Activated gamma-delta T cell (primary cell): Measurements from ENCODE around the gene TTC12.

Experiments
- DNase-seq: peaks from one replicate; lab custom pipeline; 2025; lab: John Stamatoyannopoulos, UW
- total RNA-seq, 2 donors: gene quantifications; one replicate each; lab custom pipeline; 2026; lab: John Stamatoyannopoulos, UW

TTC12 gene
- total RNA-seq, result 29.4 to 39.0 reads per million in 2 donors

- peak; percentile 79 for DNase-seq
These were observed at the start of gene TTC12 for GRCh38 chr11:113314389-113315301. Gene TTC12 (plus strand): TSS chr11:113314583. CDS start chr11:113316258, 1,675 bp downstream.

GRCh38 chr11:113265362-113265761 lies 49.0 kb upstream of the TTC12 start:
- no peak for DNase-seq

- DNase-seq, result no peak
These were observed 46.9 kb upstream of the TTC12 start for GRCh38 chr11:113267493-113267892.

GRCh38 chr11:113269096-113269495 lies 45.3 kb upstream of the TTC12 start:
- DNase-seq, result no peak

DNA sequence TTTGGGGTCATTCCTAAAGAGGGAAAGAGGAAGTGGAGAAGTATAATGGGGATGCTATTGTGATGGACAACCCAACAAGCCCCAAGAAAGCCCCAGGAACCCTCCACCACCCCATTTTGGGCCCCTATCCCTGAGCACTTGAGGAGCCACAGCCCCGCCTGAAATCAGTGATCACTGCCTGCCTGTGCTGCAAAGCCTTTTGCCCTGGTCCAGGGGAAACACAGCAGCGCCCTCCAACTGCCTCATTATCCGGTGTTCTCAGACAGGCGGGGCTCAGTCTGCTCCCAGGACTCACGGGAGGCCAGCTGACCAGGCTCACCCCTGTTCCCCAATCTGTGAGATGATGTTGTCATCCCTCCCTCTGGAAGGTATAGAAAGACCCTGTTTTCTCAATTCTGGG lies 44.7 kb upstream of the TTC12 start:
- no peak for DNase-seq

GRCh38 chr11:113270080-113270479 lies 44.3 kb upstream of the TTC12 start:
- DNase-seq, result no peak

GRCh38 chr11:113271551-113272245 lies 42.7 kb upstream of the TTC12 start:
- DNase-seq, result no peak

- no peak for DNase-seq
These were observed 42.1 kb upstream of the TTC12 start for GRCh38 chr11:113272281-113272680.

DNA sequence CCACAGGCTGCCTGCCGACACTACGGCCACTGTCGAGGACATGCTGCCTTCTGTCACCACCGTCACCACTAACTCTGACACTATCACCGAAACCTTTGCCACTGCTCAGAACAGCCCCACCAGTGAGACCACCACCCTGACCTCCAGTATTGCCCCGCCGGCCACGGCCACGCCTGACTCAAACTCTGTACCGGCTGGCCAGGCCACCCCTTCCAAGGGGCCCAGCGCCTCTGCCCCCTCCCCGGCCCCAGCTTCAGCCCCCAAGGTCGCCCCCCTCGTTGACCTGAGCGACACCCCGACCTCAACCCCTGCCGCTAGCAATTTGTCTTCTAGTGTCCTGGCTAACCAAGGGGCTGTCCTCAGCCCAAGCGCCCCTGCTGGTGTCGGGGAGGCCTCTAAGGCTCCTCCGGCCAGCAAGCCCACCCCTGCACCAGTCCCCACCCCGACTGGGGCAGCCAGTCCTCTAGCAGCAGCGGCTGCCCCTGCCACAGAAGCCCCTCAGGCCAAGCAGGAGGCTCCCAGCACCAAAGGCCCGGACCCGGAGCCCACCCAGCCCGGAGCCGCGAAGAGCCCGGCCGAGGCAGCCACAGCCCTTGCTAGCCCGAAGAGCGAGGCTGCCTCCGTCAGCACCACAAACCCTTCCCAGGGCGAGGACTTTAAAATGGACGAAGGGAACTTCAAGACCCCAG lies 41.3 kb upstream of the TTC12 start:
- DNase-seq, result no peak

GRCh38 chr11:113273720-113274119 lies 40.7 kb upstream of the TTC12 start:
- no peak for DNase-seq

DNA sequence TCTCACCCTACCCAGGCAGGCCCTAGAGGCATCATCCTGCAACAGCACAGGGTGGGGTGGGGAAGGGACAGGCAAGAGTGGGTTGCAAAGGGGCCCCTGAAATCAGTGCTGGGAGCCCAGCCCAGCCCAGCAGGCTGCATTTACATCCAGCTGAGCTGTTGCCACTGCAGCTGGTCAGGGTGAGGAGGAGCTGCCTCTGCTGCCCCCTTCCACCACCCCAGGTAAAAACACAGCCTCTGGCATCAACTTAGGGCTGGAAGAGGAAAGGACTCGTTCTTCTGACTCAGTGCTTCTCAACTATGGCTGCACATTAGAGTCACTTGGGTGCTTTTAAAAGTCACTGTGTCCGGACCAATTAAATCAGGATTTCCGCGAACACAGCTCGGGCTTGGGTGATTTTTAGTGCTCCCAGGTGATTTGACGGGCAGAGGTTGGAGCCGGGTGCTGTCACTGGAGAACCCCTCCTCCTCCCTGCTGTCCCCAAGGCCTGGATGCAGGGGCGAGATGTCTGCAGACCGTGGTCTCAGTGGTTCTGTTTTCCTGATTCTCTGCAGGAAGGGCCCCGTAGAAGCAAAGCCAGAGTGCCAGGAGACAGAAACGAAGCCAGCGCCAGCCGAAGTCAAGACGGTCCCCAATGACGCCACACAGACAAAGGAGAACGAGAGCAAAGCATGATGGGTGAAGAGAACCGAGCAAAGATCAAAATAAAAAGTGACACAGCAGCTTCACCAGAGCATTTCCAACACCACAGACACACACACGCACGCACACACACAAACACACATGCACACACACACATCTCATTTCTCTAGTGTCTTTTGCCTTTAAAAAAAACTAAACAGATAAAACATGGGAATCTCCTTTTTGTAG lies 39.4 kb upstream of the TTC12 start:
- no peak for DNase-seq

GRCh38 chr11:113275602-113276001 lies 38.8 kb upstream of the TTC12 start:
- no peak for DNase-seq

GRCh38 chr11:113276466-113276865 lies 37.9 kb upstream of the TTC12 start:
- no peak for DNase-seq

- no peak for DNase-seq
These were observed 36.5 kb upstream of the TTC12 start for GRCh38 chr11:113277907-113278306.

GRCh38 chr11:113278481-113278880 lies 35.9 kb upstream of the TTC12 start:
- DNase-seq, result no peak

DNA sequence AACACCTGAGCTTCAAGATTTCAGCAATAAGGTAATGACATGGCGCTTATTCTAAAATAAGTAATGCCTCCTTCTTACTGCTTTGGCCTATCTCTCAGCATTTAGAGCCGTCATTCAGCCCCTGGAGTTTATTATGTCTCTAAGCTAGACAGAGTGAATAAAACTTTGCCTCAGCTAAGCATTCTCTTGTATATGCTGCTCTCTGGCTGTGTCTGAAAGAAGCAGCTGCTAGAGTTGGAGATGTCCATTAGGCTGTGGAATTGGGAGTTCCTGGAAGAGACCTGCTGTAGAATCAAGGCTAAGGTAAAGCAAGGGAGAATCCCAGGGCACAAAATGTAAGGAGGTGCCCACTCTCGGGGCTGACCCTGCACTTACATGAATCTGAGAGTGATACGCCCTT lies 35.5 kb upstream of the TTC12 start:
- DNase-seq, result no peak

DNA sequence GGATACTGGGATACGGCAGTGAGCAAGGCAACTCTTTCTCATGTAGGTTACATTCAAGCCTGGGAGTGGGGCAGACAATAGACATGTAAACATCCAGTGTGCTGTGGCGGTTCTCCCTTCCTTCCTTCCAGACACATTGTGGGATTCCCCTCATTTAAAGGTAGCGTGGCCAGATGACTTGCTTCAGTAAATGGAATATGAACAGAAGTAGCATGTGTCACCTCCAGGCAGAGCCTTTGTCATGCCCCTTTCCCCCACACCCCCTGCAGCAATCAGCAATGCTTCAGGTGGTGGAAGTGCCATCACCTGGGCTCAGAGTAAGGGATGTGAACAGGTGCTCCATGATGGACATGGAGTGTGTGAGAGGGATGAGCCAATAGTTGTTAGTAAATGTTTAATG lies 34.8 kb upstream of the TTC12 start:
- no peak for DNase-seq

DNA sequence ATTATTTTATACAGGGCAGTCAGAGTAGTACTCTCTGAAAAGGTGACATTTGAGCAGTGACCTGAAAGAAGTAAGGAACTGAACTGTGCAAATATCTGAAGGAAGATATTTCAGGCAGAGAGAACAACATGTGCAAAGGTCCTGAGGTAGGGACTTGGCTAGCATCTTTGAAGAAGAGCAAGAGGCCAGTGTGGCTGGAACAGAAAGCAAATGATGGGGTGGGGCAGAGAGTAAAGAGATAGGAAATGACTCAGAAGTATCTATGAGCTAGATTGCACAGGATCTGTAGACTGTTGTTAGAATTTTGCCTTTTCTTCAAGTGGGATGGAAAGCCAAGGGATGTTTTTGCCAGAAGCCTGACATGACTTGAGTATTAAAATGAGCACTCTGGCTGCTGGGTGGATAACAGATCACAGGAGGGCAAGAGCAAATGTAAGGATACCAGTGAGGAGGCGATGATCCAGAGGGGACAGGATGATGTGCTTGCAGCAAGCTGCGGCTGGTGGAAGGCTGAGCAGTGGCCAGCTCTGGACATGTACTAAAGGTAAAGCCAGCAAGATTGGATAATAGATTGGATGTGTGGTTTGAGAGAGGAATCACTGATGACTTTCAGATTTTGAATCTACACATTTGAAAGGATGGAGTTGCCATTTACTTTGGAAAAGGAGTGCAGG lies 33.2 kb upstream of the TTC12 start:
- no peak for DNase-seq

GRCh38 chr11:113282898-113283437 lies 31.4 kb upstream of the TTC12 start:
- no peak for DNase-seq

- DNase-seq, result no peak
These were observed 30.5 kb upstream of the TTC12 start for GRCh38 chr11:113283881-113284280.

DNA sequence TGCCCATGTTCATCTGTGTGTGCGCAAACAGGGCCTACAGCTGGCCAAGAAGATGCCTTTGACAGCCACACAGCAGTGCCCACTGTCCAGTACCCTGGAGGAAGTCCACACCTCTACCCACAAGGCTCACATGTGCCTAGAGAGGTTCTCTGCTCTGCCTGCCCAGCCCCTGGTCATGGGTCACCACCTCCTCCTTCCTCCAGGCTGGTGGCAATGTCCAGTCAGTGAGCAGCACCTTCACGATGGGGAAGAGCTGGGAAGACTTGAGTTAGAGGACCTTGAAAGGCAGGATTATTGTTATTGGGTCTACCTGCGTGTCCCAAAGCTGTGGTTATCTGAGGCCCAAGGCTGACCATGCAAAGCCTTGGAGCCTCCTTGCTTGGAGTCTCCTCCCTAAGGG lies 28.4 kb upstream of the TTC12 start:
- no peak for DNase-seq
